Measurements from ENCODE around the gene CDK6. TPM values are rescaled to one million over a fixed set of nuclear protein-coding genes. Genes with fewer than 3 reads are reported as not detected.

Gene CDK6
- total and polyA plus RNA-seq, 10 of the 15 experiments (the other 5 are each of a cell fraction or from before 2014, with no cell fraction given), result 8.0 to 118 (median 45.8) TPM

DNA sequence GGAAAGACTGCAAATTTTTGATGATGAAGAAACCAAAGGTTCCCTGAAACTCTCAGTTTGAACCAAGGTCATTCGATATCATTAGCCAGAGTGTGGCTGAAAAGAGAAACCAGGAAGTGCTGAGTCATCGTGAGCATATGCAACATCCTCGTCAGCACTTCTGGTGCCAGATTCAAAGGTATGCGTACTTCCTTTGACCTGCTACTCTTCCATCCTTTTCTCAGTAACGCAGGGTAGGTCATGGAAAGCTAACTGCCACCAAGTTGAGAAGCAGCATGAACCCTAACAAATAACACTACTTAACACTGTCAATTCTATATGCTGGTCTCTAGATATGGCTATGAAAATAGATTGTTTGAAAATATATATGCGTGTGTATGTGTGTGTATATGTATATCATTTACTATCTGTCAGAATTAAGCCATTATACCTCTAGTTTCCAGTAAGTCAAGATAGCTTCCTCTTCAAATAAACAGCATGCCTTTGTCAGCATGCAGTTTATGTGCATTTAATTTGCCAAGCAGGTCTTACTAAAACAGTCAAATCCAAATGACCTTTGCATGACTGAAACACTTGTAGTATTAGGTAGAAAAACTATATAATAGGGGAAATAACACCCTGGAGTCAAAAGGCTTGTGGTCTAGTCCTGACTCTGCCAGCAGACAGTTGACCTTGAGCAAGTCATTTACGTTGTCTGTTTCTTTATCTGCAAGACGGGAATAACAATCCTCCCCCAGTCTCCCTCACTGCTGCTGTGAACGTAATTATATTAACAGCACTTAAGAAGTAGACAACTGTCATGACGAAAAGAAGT, 26.4 kb downstream of the CDK6 start (continued):
- TF ChIP-seq E2F8 (IDR thresholded peaks at IDR 0.05; ENCODE audit: low read depth, partially characterized antibody) (no peak), RCOR1 (conservative IDR thresholded peaks at IDR 0.05; ENCODE audit: low read depth, low read length) (no peak), GATAD2B (conservative IDR thresholded peaks at IDR 0.05; ENCODE audit: low read depth) (0 out of 2 replicates have a peak, but pooled peaks have one; percentile 40), NBN (IDR thresholded peaks at IDR 0.05) (peak; percentile 85), PAX5 (IDR thresholded peaks at IDR 0.05; ENCODE audit: borderline replicate concordance, low read depth, low read length) (peak; percentile 85), ETV6 (conservative IDR thresholded peaks at IDR 0.05 in 1 of 2, IDR thresholded peaks at IDR 0.05 in 1 of 2; ENCODE audit: borderline replicate concordance in 1 of 2, low read depth in 1 of 2) (peak in 1 of 2 experiments; percentile 99; a peak in 2 of 4 replicates), RUNX3 (IDR thresholded peaks at IDR 0.05; ENCODE audit: low read length) (peak; percentile 82), MYC (IDR thresholded peaks at IDR 0.05; ENCODE audit: insufficient read depth, insufficient read length, insufficient replicate concordance, low read length, severe bottlenecking) (no peak), SMAD5 (IDR thresholded peaks at IDR 0.05; ENCODE audit: low read depth) (no peak), GABPA (IDR thresholded peaks at IDR 0.05; ENCODE audit: low read depth) (peak; percentile 54), CHD2 (IDR thresholded peaks at IDR 0.05; ENCODE audit: borderline replicate concordance, low read depth, low read length) (peak; percentile 74; the same call in 1 of the 2 replicates), TCF3 (IDR thresholded peaks at IDR 0.05; ENCODE audit: borderline replicate concordance, insufficient read depth, low read depth, low read length) (no peak), TAF1 (IDR thresholded peaks at IDR 0.05; ENCODE audit: borderline replicate concordance, low read depth, low read length) (peak; percentile 22; the same call in 1 of the 2 replicates)
- TF ChIP-seq, protein P1, sequence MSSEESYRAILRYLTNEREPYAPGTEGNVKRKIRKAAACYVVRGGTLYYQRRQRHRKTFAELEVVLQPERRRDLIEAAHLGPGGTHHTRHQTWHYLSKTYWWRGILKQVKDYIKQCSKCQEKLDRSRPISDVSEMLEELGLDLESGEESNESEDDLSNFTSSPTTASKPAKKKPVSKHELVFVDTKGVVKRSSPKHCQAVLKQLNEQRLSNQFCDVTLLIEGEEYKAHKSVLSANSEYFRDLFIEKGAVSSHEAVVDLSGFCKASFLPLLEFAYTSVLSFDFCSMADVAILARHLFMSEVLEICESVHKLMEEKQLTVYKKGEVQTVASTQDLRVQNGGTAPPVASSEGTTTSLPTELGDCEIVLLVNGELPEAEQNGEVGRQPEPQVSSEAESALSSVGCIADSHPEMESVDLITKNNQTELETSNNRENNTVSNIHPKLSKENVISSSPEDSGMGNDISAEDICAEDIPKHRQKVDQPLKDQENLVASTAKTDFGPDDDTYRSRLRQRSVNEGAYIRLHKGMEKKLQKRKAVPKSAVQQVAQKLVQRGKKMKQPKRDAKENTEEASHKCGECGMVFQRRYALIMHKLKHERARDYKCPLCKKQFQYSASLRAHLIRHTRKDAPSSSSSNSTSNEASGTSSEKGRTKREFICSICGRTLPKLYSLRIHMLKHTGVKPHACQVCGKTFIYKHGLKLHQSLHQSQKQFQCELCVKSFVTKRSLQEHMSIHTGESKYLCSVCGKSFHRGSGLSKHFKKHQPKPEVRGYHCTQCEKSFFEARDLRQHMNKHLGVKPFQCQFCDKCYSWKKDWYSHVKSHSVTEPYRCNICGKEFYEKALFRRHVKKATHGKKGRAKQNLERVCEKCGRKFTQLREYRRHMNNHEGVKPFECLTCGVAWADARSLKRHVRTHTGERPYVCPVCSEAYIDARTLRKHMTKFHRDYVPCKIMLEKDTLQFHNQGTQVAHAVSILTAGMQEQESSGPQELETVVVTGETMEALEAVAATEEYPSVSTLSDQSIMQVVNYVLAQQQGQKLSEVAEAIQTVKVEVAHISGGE (CRISPR knock-in tag; IDR thresholded peaks at IDR 0.05), result no peak
- TF ChIP-seq, protein P2, sequence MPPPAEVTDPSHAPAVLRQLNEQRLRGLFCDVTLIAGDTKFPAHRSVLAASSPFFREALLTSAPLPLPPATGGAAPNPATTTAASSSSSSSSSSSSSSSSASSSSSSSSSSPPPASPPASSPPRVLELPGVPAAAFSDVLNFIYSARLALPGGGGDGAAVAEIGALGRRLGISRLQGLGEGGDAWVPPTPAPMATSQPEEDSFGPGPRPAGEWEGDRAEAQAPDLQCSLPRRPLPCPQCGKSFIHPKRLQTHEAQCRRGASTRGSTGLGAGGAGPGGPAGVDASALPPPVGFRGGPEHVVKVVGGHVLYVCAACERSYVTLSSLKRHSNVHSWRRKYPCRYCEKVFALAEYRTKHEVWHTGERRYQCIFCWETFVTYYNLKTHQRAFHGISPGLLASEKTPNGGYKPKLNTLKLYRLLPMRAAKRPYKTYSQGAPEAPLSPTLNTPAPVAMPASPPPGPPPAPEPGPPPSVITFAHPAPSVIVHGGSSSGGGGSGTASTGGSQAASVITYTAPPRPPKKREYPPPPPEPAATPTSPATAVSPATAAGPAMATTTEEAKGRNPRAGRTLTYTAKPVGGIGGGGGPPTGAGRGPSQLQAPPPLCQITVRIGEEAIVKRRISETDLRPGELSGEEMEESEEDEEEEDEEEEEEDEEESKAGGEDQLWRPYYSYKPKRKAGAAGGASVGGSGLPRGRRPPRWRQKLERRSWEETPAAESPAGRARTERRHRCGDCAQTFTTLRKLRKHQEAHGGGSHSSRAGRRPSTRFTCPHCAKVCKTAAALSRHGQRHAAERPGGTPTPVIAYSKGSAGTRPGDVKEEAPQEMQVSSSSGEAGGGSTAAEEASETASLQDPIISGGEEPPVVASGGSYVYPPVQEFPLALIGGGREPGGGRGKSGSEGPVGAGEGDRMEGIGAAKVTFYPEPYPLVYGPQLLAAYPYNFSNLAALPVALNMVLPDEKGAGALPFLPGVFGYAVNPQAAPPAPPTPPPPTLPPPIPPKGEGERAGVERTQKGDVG (CRISPR knock-in tag; IDR thresholded peaks at IDR 0.05), result no peak

Data from GM12878 (cell line).